Measurements from ENCODE around the gene IRF2.

Gene IRF2

GRCh38 chr4:184453365-184454160 is 20.8 kb downstream of the IRF2 start:
- H3K4me1 ChIP-seq (ENCODE audit: control insufficient read depth in 1 of 2, insufficient read depth in 1 of 2, low read depth in 1 of 2, low read length in 1 of 2): peaks cover 58 to 86% of the 10 kb centered on the region in 2 experiments
- no peak for TF ChIP-seq CTCF (IDR thresholded peaks at IDR 0.05)
- peaks cover 37% of the 10 kb centered on the region for H3K36me3 ChIP-seq
- H3K4me3 ChIP-seq (ENCODE audit: low read depth in 1 of 2, low read length in 1 of 2): peak overlapping the region; percentile 25 to 33
- no peaks in the 10 kb centered on the region for H3K27me3 ChIP-seq
- H3K27ac ChIP-seq: peak overlapping the region; percentile 87
- H3K9me3 ChIP-seq: no peaks in the 10 kb centered on the region

- peaks cover 29% of the 10 kb centered on the region for H3K36me3 ChIP-seq
- peak overlapping the region in 1 of 2 experiments; percentile 25 for H3K4me3 ChIP-seq (ENCODE audit: low read depth in 1 of 2, low read length in 1 of 2)
- H3K4me1 ChIP-seq (ENCODE audit: control insufficient read depth in 1 of 2, insufficient read depth in 1 of 2, low read depth in 1 of 2, low read length in 1 of 2): peaks cover 67 to 87% of the 10 kb centered on the region in 2 experiments
- H3K27ac ChIP-seq: peak overlapping the region; percentile 87
- no peaks in the 10 kb centered on the region for H3K27me3 ChIP-seq
- no peaks in the 10 kb centered on the region for H3K9me3 ChIP-seq
- no peak for TF ChIP-seq CTCF (IDR thresholded peaks at IDR 0.05)
Measured at GRCh38 chr4:184452740-184453139, 21.6 kb downstream of the IRF2 start.

GRCh38 chr4:184451726-184452125 is 22.6 kb downstream of the IRF2 start:
- Histone ChIP-seq H3K4me3 (ENCODE audit: low read depth in 1 of 2, low read length in 1 of 2) (peak overlapping the region in 1 of 2 experiments; percentile 28), H3K27ac (peak overlapping the region; percentile 86), H3K9me3 (no peaks in the 10 kb centered on the region), H3K36me3 (peaks cover 21% of the 10 kb centered on the region), H3K27me3 (no peaks in the 10 kb centered on the region), H3K4me1 (ENCODE audit: control insufficient read depth in 1 of 2, insufficient read depth in 1 of 2, low read depth in 1 of 2, low read length in 1 of 2) (peaks cover 75 to 90% of the 10 kb centered on the region in 2 experiments)
- no peak for TF ChIP-seq CTCF (IDR thresholded peaks at IDR 0.05)

GRCh38 chr4:184450743-184451535 is 23.4 kb downstream of the IRF2 start:
- peak overlapping the region; percentile 86 for H3K27ac ChIP-seq
- TF ChIP-seq CTCF (IDR thresholded peaks at IDR 0.05): no peak
- peaks cover 82 to 96% of the 10 kb centered on the region in 2 experiments for H3K4me1 ChIP-seq (ENCODE audit: control insufficient read depth in 1 of 2, insufficient read depth in 1 of 2, low read depth in 1 of 2, low read length in 1 of 2)
- peaks cover 13% of the 10 kb centered on the region for H3K36me3 ChIP-seq
- H3K4me3 ChIP-seq (ENCODE audit: low read depth in 1 of 2, low read length in 1 of 2): peak overlapping the region in 1 of 2 experiments; percentile 28
- no peaks in the 10 kb centered on the region for H3K27me3 ChIP-seq
- H3K9me3 ChIP-seq: no peaks in the 10 kb centered on the region

- Histone ChIP-seq H3K27me3 (no peaks in the 10 kb centered on the region), H3K4me1 (ENCODE audit: control insufficient read depth in 1 of 2, insufficient read depth in 1 of 2, low read depth in 1 of 2, low read length in 1 of 2) (peaks cover 85 to 97% of the 10 kb centered on the region in 2 experiments), H3K9me3 (no peaks in the 10 kb centered on the region), H3K4me3 (ENCODE audit: low read depth in 1 of 2, low read length in 1 of 2) (no peak overlapping the region), H3K36me3 (peaks cover 7% of the 10 kb centered on the region), H3K27ac (peak overlapping the region; percentile 86)
- TF ChIP-seq CTCF (IDR thresholded peaks at IDR 0.05): no peak
Measured at GRCh38 chr4:184450045-184450444, 24.3 kb downstream of the IRF2 start.

Data from neutrophil (primary cell).